Transverse colon (tissue), 4 donors: ENCODE results near the gene CCNB1.

Source experiments
- POLR2AphosphoS5 ChIP-seq, 3 donors: sonication (generic); formaldehyde crosslinking; IDR thresholded peaks; one replicate each; pipeline ENCODE4 v1.6.1; 2016; ENCODE audit warnings: antibody characterized with exemption in 3 of 3
- TF ChIP-seq, protein P1 (sequence below), 5 experiments: fragments of 200-600 bp in 3 of 5; fragments of 450-650 bp in 2 of 5; sonication (generic) in 3 of 5; IDR thresholded peaks; 1 replicate in 2 of 5; 2 replicates in 3 of 5; pipeline ENCODE4 v1.5.1; 2016 to 2017; ENCODE audit warnings: antibody characterized with exemption in 5 of 5, inconsistent platforms in 3 of 5, mild to moderate bottlenecking in 2 of 5, moderate library complexity in 1 of 5

DNA sequence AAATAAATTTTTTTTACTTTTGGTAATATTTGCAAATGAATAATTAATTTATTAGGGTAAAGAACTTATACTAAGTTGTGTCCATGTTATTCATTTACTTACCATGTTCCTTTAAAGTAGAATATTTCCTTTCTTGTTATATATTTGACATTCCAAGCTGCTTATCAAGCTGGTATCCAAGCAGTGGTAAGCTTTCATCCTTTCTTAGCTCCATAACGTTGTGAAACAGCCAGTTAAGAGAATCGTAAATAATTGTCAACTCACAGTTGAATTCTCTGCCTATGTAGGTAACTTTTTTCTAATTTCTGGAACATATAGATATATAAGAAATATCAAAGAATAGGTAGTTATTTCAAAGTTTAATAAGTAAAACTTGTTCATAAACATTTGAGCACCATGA lies 36.7 kb upstream of the CCNB1 start:
- TF ChIP-seq, protein P1, sequence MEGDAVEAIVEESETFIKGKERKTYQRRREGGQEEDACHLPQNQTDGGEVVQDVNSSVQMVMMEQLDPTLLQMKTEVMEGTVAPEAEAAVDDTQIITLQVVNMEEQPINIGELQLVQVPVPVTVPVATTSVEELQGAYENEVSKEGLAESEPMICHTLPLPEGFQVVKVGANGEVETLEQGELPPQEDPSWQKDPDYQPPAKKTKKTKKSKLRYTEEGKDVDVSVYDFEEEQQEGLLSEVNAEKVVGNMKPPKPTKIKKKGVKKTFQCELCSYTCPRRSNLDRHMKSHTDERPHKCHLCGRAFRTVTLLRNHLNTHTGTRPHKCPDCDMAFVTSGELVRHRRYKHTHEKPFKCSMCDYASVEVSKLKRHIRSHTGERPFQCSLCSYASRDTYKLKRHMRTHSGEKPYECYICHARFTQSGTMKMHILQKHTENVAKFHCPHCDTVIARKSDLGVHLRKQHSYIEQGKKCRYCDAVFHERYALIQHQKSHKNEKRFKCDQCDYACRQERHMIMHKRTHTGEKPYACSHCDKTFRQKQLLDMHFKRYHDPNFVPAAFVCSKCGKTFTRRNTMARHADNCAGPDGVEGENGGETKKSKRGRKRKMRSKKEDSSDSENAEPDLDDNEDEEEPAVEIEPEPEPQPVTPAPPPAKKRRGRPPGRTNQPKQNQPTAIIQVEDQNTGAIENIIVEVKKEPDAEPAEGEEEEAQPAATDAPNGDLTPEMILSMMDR (IDR thresholded peaks at IDR 0.05): no peak
- no peak for TF ChIP-seq POLR2AphosphoS5 (IDR thresholded peaks at IDR 0.05)
